Stimulated activated CD8-positive, alpha-beta memory T cell treated with anti-CD3 and anti-CD28 coated beads, Interleukin-12 subunit alpha, Interleukin-12 subunit beta, amount 100 ng/mL, for 24 hours (primary cell): ENCODE results near the gene SLC39A8.

Source experiments
- DNase-seq: peaks from one replicate; pipeline ENCODE4 v3.0.0-alpha.2; 2020; ENCODE audit errors: extremely low read depth

SLC39A8 gene

GRCh38 chr4:102230194-102230593 is 115.1 kb downstream of the SLC39A8 start:
- no peak for DNase-seq

- no peak for DNase-seq
These were observed 117.9 kb downstream of the SLC39A8 start for GRCh38 chr4:102227388-102227787.

GRCh38 chr4:102223461-102223860 is 121.8 kb downstream of the SLC39A8 start:
- no peak for DNase-seq

- no peak for DNase-seq
These were observed 122.4 kb downstream of the SLC39A8 start for GRCh38 chr4:102222838-102223409.

- no peak for DNase-seq
These were observed 126.2 kb downstream of the SLC39A8 start for GRCh38 chr4:102219129-102219528.

- DNase-seq: no peak
These were observed 126.6 kb downstream of the SLC39A8 start for GRCh38 chr4:102218656-102219055.

- DNase-seq: no peak
These were observed 127.4 kb downstream of the SLC39A8 start for GRCh38 chr4:102217775-102218355.

- DNase-seq: no peak
These were observed 127.9 kb downstream of the SLC39A8 start for GRCh38 chr4:102217345-102217744.

- no peak for DNase-seq
These were observed 128.6 kb downstream of the SLC39A8 start for GRCh38 chr4:102216666-102217065.

- DNase-seq: no peak
These were observed 132.3 kb downstream of the SLC39A8 start for GRCh38 chr4:102213031-102213430.
